Bronchial epithelial cell (primary cell): ENCODE measurements around the gene CALHM3. TPM values are rescaled to one million over a fixed set of nuclear protein-coding genes. Genes with fewer than 3 reads are reported as not detected.

Experiments used
- DNase-seq: peaks from one replicate; pipeline ENCODE4 v3.0.0-alpha.2; 2010; ENCODE audit warnings: low read depth
- FAIRE-seq: peaks from 2 replicates; lab custom pipeline; 2011; peaks lifted over from hg19 to GRCh38; lab: Jason Lieb, UNC
- H3K27me3 ChIP-seq: 2 replicates; pipeline ENCODE4 v1.5.1; 2011; ENCODE audit warnings: low read length; ENCODE audit not compliant: control insufficient read depth, insufficient read depth
- H3K36me3 ChIP-seq: 2 replicates; pipeline ENCODE4 v1.5.1; 2011; ENCODE audit warnings: low read length; ENCODE audit not compliant: control insufficient read depth, insufficient read depth
- H3K4me3 ChIP-seq: 2 replicates; pipeline ENCODE4 v1.5.1; 2011; ENCODE audit warnings: mild to moderate bottlenecking, low read depth, low read length, control low read depth
- CTCF ChIP-seq: IDR thresholded peaks from 2 replicates; pipeline ENCODE4 v1.5.1; 2011; ENCODE audit warnings: mild to moderate bottlenecking, moderate library complexity, low read length, control low read depth, inconsistent platforms; ENCODE audit not compliant: insufficient read depth, severe bottlenecking
- total RNA-seq: library from RNA; depleted of rRNA; stranded (reverse); fragments of >200 nt; gene quantifications from 2 replicates; pipeline ENCODE4 v1.2.1, GENCODE V29; 2014

CALHM3 gene
- total RNA-seq, 1 donor from 2014 or later, result not detected

- FAIRE-seq, result no peak
- Histone ChIP-seq H3K4me3 (no peak overlapping the region), H3K27me3 (peaks cover 14% of the 10 kb centered on the region), H3K36me3 (no peaks in the 10 kb centered on the region)
- DNase-seq, result no peak
- TF ChIP-seq CTCF, result no peak
Measured at GRCh38 chr10:103497161-103497915, 18.3 kb upstream of the CALHM3 start.

GRCh38 chr10:103495321-103495720, 16.3 kb upstream of the CALHM3 start:
- Histone ChIP-seq H3K36me3 (no peaks in the 10 kb centered on the region), H3K4me3 (no peak overlapping the region), H3K27me3 (peaks cover 12% of the 10 kb centered on the region)
- DNase-seq, result no peak
- FAIRE-seq, result no peak
- TF ChIP-seq CTCF, result no peak

GRCh38 chr10:103493916-103494877, 15.2 kb upstream of the CALHM3 start:
- Histone ChIP-seq H3K36me3 (no peaks in the 10 kb centered on the region), H3K4me3 (peak overlapping the region; percentile 38), H3K27me3 (peaks cover 12% of the 10 kb centered on the region)
- no peak for FAIRE-seq
- DNase-seq, result no peak
- TF ChIP-seq CTCF, result no peak

- TF ChIP-seq CTCF, result no peak
- DNase-seq (no peak), FAIRE-seq (no peak)
- Histone ChIP-seq H3K27me3 (peaks cover 12% of the 10 kb centered on the region), H3K4me3 (peak within 1 kb of the TSS; percentile 38), H3K36me3 (no peaks in the 10 kb centered on the region)
Measured at GRCh38 chr10:103493362-103493915, 14.4 kb upstream of the CALHM3 start, which contains the start of gene NEURL1. NEURL1 (plus strand) TSS chr10:103493705; CDS start chr10:103494388, 683 bp downstream.

GRCh38 chr10:103492655-103493261, 13.7 kb upstream of the CALHM3 start:
- Histone ChIP-seq H3K27me3 (peaks cover 12% of the 10 kb centered on the region), H3K36me3 (no peaks in the 10 kb centered on the region), H3K4me3 (no peak overlapping the region)
- FAIRE-seq (no peak), DNase-seq (no peak)
- TF ChIP-seq CTCF, result no peak
